Activated naive CD4-positive, alpha-beta T cell treated with Interleukin-2 at 50 U/mL for 16 hours (primary cell): ENCODE results near the gene UVRAG.
"Not testable (repeated sequence)": the region's sequence is repeated elsewhere in the genome, so short reads cannot be mapped to it uniquely, and the experiment has no call there.

ENCODE experiments used
- DNase-seq: peaks from one replicate; pipeline ENCODE4 v3.0.0-alpha.2; 2020

The UVRAG gene

GRCh38 chr11:75969626-75970308 is 154.8 kb downstream of the UVRAG start:
- no peak for DNase-seq

DNA sequence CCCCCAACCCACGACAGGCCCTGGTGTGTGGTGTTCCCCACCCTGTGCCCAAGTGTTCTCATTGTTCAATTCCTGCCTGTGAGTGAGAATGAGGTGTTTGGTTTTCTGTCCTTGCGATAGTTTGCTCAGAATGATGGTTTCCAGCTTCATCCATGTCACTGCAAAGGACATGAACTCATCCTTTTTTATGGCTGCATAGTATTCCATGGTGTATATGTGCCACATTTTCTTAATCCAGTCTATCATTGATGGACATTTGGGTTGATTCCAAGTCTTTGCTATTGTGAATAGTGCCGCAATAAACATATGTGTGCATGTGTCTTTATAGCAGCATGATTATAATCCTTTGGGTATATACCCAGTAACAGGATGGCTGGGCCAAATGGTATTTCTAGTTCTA is 158.7 kb downstream of the UVRAG start:
- not testable (repeated sequence) for DNase-seq

- DNase-seq, result not testable (repeated sequence)
These were observed 164.1 kb downstream of the UVRAG start for GRCh38 chr11:75979075-75979474.

DNA sequence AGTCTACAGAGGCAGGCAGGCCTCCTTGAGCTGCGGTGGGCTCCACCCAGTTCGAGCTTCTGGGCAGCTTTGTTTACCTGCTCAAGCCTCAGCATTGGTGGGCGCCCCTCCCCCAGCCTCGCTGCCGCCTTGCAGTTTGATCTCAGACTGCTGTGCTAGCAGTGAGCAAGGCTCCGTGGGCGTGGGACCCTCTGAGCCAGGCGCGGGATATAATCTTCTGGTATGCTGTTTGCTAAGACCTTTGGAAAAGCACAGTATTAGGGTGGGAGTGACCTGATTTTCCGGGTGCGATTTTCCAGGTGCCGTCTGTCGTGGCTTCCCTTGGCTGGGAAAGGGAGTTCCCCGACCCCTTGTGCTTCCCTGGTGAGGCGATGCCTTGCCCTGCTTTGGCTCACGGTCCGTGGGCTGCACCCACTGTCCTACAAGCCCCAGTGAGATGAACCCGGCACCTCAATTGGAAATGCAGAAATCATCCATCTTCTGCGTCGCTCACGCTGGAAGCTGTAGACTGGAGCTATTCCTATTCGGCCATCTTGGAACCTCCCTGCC is 164.5 kb downstream of the UVRAG start:
- DNase-seq, result not testable (repeated sequence)

- DNase-seq, result no peak
These were observed 165.0 kb downstream of the UVRAG start for GRCh38 chr11:75980031-75980430.

DNA sequence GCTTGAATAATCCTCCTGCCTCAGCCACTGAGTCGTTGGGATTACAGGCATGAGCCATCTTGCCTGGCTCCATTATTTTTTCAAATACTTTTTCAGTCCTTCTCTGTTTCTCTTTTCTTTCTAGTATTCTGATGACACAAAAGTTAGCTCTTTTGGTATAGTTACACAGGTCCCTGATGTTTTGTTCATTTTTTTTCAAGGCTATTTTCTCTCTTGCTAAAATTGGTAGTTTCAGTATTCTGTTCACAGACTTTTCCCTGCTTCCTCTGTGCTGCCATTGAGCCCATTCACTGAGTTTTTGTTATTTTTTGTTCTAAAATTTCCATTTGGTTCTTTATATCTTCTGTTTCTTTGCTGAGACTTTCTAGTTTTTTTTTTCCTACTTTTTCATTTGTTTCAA is 166.5 kb downstream of the UVRAG start:
- DNase-seq, result no peak

GRCh38 chr11:75982309-75982708 is 167.3 kb downstream of the UVRAG start:
- no peak for DNase-seq

- no peak for DNase-seq
These were observed 172.0 kb downstream of the UVRAG start for GRCh38 chr11:75986966-75987365.

DNA sequence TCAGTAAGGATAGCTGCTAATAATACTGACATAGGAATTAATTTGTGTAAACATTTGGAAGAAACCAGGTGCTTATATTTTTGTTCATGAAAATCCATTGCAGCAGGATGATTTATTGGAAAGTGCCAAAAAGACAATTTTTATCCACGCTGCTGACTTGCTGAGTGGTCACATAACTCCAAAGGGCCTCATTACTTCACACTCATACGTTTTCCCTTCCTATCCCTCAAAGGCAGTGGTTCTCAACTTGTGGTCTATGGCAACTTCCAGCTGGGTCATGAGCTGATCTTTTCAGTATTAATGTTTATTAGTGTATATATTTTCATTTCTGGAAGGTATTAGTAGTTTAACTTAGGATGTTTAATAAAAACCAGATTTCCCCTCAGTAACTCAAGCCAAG is 178.1 kb downstream of the UVRAG start:
- no peak for DNase-seq

- no peak for DNase-seq
These were observed 179.6 kb downstream of the UVRAG start for GRCh38 chr11:75994616-75995015.

DNA sequence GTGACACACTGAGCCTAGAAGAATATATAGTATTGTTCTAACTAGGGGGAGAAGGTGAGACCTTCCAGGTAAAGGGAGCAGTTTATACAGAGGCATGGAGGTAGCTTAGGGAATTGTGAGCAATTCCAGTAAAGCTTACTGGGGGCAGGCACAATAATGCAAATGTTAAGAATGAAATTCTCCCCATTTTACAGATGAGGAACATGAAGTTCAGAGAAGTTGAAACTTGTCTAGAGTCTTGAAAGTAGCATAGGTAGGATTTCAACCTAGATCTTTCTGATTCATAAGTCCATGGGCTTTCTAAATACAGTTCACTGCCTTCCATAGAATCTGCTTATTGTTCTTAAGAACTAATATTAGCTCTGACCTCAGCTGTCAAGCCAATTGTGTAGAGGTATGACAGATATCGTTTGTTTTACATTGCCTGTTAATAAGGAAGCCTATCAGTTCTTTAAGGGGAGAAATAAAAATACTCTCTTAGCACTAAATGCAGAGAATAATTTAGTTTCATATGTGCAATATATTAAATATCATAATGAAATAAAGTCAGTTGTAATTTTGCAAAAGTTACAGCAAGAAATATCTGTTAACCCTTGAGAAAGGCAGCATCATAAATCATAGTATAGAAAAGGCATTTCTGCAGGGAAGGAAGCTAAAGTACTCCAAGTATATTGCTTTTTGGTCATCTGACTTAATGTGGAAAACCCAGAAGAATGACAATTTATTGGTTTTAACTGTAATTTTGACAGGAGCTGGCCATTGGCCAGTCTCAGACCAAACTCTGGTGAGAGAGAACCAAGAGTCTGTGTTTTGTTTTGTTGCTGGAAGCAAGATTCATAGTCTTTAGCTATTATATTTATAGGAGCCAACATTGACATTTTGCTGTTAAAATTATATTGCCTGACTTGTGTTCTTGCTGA is 181.8 kb downstream of the UVRAG start:
- no peak for DNase-seq

DNA sequence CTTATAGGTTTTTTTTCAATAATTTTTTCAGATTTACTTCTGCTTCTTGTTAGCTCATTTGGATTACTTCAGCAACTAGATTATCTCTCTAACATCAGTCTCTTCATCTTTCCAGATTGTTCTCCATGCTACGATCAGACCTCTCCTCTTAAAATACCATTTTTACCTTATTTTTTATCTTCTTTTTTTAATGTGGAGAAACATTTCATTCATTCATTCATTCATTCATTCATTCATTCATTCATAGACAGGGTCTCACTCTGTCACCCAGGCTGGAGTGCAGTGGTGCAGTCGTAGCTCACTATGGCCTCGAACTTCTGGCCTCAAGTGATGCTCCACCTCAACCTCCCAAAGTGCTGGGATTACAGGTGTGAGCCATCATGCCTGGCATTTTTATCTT is 189.4 kb downstream of the UVRAG start:
- no peak for DNase-seq

GRCh38 chr11:76005756-76006155 is 190.7 kb downstream of the UVRAG start:
- no peak for DNase-seq

GRCh38 chr11:76007166-76007565 is 192.2 kb downstream of the UVRAG start:
- no peak for DNase-seq

DNA sequence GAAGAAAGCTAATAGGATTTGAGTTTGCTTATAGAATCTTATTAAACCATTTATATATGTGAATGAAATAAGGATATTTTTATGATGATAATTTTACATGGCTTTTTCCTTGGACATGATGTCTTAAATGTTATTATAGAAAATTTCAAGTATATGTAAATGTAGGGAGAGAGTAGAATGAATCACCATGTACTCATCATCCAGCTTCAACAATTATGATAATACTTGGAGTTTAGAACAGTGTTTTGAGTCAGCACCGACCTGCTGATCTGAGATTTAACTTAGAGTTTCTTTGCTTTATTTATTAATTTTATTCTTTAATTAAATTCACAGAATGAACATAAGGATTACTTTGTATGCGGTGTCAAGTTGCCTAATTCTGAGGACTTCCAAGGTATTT is 193.5 kb downstream of the UVRAG start:
- no peak for DNase-seq

GRCh38 chr11:76010051-76010450 is 195.0 kb downstream of the UVRAG start:
- no peak for DNase-seq

- DNase-seq, result no peak
These were observed 198.5 kb downstream of the UVRAG start for GRCh38 chr11:76013526-76013925.

DNA sequence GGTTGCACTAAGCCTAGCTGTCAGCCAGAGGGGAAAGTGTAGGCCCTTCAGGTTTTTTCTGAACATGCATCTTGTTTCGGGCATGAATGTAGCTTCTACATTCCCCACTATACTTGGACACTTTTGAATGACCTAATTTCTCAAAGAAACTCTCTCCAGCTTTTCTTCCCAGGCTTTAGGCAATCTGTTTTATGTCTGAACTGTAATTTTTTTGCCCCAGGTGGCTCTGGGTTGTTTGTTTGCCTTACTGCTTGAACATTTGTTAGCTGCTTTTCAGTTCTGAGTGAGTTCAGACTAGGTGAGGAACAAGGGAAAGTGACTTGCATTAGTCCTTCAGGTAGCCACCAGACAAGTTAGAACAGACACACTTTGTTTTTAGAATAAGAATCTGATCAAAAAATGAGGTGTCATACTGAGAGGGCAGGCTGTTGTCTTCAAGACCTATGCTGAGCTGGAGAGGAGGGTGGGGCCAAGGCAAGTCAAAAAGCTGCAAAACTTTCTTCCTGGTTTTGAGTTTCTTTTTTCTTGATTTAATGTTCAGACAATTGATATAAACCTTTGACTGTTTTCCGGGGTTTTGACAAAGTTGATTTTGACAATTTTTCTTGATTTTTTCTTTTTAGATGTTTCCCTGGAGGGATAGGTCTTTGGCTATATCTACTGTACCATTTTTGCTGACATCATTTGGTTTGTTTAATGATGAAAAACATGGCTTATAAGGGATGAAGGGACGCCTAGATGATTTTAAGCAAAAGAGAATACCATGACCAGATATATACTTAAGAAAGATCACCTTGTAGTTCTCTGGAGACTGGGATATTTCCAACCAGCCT is 208.4 kb downstream of the UVRAG start:
- DNase-seq, result no peak

DNA sequence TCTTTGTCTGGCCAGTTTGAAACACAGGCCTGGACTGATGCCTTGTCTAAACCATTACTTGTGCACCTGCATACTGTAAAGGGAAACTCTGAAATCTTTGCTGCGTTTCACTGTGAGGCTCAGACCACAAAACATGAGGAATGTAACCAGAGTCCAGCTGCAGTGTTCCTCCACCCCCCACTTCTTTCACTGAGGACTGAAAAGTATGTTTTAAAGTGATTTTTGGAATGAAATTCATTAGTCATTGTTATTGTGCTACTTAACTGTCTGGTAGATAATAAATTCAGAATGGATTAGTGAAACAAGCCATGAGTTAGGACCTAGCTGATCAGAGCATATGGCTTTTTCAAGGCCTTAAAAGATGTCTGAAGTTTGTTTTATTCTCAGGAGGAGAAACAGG is 210.1 kb downstream of the UVRAG start:
- DNase-seq, result no peak

DNA sequence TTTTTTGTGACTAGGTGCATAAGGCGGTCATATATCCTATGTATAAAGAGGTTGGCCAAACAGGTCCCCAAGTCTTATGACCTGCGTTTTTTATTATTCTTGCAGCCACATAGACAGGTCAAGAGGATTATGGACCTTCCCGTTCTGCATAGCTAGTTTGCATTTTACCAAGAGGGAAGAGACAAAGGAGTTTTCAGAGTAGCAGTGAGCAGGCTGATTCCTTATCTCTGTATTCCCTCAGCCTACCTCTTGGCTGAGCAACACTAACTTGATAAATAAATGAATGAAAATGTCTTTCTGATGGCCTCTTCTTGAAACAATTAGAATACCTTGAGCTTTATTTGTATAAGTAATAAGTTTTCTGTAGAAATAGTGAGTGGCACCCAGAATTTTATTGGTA is 210.8 kb downstream of the UVRAG start:
- DNase-seq, result no peak

DNA sequence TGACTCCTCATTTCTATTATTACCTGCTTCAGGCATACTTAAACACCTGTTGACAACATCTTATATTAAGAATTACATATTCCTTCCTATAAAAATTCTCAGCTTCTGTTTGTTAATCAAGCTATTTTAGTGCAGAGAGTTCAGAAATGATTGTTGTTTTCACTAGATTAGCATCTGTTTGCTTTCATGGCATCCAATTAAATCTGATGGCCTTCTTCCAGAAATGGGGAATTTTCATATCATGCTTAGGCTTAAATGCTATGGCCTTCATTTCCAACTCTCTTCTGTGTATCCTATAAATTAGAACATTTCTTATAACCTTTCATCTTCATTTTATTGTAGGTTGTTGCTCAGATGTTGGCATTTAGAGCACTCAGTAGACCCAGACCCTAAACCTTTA is 211.3 kb downstream of the UVRAG start:
- DNase-seq, result no peak

- no peak for DNase-seq
These were observed 211.9 kb downstream of the UVRAG start for GRCh38 chr11:76026862-76027261.

DNA sequence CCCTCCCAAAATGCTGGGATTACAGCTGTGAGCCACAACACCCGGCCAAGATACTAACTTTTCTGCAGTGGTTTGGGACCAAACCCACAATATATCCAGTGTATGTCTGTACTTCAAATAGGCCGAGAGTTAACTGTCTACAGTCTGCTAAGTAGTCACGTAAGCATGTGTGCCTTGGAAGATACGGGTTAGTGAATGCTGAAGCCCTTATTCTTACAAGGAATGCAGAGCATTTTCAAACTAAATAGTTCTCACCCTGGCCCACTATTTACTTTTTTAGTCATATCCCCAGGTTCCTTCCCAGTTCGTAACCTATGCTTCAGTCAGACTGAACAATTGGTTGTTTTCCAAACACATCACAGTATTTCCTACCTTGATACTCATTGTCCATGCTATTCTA is 215.3 kb downstream of the UVRAG start:
- DNase-seq, result no peak
